Keratinocyte (primary cell): ENCODE measurements around the gene SYP.

Experiments
- CTCF ChIP-seq, 3 experiments: IDR thresholded peaks in 1 of 3; conservative IDR thresholded peaks in 1 of 3; optimal IDR thresholded peaks in 1 of 3; 2 replicates in 2 of 3; 3 replicates in 1 of 3; pipeline versions ENCODE3 to v1.5.1; 2011; ENCODE audit warnings: low read length in 3 of 3, mild to moderate bottlenecking in 3 of 3, moderate library complexity in 2 of 3, control low read depth in 1 of 3, inconsistent platforms in 1 of 3; ENCODE audit not compliant: insufficient read depth in 2 of 3; ENCODE audit errors: extremely low read depth in 1 of 3
- EZH2 ChIP-seq: IDR thresholded peaks from one replicate; pipeline ENCODE4 v1.6.1; 2012; ENCODE audit warnings: inconsistent platforms, mild to moderate bottlenecking, low read length, moderate library complexity

GRCh38 chrX:49238735-49239134 lies 38.7 kb upstream of the SYP start:
- TF ChIP-seq EZH2, result no peak
- TF ChIP-seq CTCF (optimal IDR thresholded peaks at IDR 0.05 in 1 of 3, IDR thresholded peaks at IDR 0.05 in 1 of 3, conservative IDR thresholded peaks at IDR 0.05 in 1 of 3; ENCODE audit: extremely low read depth in 1 of 3, insufficient read depth in 2 of 3, low read length in 3 of 3), result no peak
